Spinal cord (tissue), 10 donors: ENCODE results near the gene SERP2. TPM values are rescaled to one million over a fixed set of nuclear protein-coding genes. Genes with fewer than 3 reads are reported as not detected.

ENCODE experiments used
- DNase-seq, 6 donors: peaks; one replicate each; pipeline versions ENCODE4 v3.0.0 to v3.0.0-alpha.2; 2013 to 2015; ENCODE audit warnings: low spot score in 6 of 6, low read depth in 4 of 6
- H3K27ac ChIP-seq: one replicate; pipeline ENCODE4 v1.5.1; 2013; ENCODE audit warnings: low read depth, low read length, control low read depth
- H3K27me3 ChIP-seq: one replicate; pipeline ENCODE4 v1.6.1; 2013; ENCODE audit warnings: low read length; ENCODE audit not compliant: control insufficient read depth, insufficient read depth
- H3K36me3 ChIP-seq: one replicate; pipeline ENCODE4 v1.6.1; 2013; ENCODE audit warnings: low read length; ENCODE audit not compliant: control insufficient read depth, insufficient read depth
- H3K4me1 ChIP-seq: one replicate; pipeline ENCODE4 v1.6.1; 2013; ENCODE audit warnings: low read length; ENCODE audit not compliant: control insufficient read depth, insufficient read depth
- H3K4me3 ChIP-seq: one replicate; pipeline ENCODE4 v1.5.1; 2013; ENCODE audit warnings: low read depth, low read length, control low read depth
- H3K9me3 ChIP-seq: one replicate; pipeline ENCODE4 v1.6.1; 2013; ENCODE audit warnings: low read length; ENCODE audit not compliant: control insufficient read depth, insufficient read depth
- WGBS: methylation state at CpG from one replicate; pipeline ENCODE4 v1.1.5; 2013; ENCODE audit warnings: missing lambda C conversion rate; ENCODE audit not compliant: insufficient coverage; 5-methylcytosine and 5-hydroxymethylcytosine counted together
- polyA plus RNA-seq, 2 donors: library from polyadenylated mRNA; unstranded; fragments of 120-200 nt; gene quantifications; one replicate each; pipeline ENCODE4 v1.2.1, GENCODE V29; 2013; ENCODE audit not compliant: insufficient read length in 2 of 2
- total RNA-seq, 2 donors: library from RNA; depleted of rRNA in 1 of 2; stranded (reverse); fragments of 120-200 nt in 1 of 2; fragments of >200 nt in 1 of 2; gene quantifications; one replicate each; pipeline versions ENCODE4 v1.2.3 to v1.2.4, GENCODE V29; 2013 to 2014
- donor health status: healthy.

SERP2 gene
- total and polyA plus RNA-seq, 4 donors = 24.9 to 49.9 (median 38.1) TPM

DNA sequence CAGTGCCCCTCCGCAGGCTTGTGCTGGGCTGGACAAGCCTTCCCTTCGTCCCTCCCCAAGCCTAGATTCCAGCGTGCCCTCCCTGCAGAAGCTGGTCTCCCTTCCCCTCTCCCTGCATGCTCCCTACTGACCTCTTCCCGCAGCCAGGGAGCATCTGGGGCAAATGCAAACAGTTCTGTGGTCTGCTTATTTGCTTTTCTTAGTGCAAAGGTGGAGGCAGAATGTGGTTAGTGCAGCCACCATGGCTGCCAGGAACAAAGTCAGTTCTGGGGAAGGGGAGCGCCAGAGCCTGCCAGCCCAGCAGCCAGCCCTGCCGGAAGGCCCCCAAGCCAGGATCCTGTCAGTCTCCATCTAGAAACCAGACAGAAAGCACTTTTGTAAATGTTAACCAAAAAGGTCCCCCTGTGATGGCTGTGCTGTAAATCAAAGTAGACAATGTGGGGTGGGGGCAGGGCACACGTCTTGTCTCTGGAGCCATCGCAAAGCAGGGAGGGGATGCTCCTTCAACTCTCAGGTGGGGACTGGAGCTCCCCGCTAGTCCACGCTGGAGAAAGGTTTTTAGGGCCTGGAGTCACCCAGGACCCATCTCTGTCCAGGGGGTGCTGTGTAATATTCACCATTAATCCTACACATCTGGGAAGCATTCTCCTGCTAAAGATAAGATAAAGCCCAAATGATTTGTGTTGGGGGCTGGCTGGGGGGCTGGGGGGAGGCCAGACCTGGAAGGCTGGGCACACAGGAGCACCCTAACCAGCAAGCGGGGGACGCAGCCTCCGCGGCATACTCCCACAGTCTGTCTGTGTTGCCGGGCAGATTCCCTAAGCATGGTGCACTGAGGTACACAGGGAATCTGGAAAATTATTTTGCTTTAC, 30.9 kb downstream of the SERP2 start:
- peak in 2 of 6 donors; percentile 62 to 65 for DNase-seq
- no peaks in the 10 kb centered on the region for H3K36me3 ChIP-seq
- WGBS = 53% methylated on average over 9 of the region's 15 CpGs
- H3K27ac ChIP-seq = no peak overlapping the region
- no peaks in the 10 kb centered on the region for H3K27me3 ChIP-seq
- no peak overlapping the region for H3K4me3 ChIP-seq
- H3K4me1 ChIP-seq = peaks cover 30% of the 10 kb centered on the region
- no peaks in the 10 kb centered on the region for H3K9me3 ChIP-seq

DNA sequence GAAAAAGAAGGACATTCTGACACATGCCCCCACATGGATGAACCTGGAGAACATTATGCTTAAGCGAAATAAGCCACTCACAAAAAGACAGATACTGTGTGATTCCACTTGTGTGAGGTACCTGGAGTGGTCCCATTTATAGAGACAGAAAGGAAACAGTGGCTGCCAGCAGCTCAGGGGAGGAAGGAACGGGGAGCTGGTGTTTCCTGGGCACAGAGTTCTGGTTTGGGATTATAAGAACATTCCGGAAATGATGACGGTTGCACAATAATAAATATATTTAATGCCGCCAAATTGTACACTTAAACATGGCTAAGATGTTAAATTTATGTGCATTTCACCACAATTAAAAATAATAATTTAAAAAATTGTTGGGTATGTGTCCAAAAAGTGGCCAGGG, 33.0 kb downstream of the SERP2 start:
- H3K27me3 ChIP-seq = no peaks in the 10 kb centered on the region
- no peak overlapping the region for H3K4me3 ChIP-seq
- WGBS = no CpG with 5 or more reads among the region's 5 CpGs
- DNase-seq = no peak
- H3K27ac ChIP-seq = no peak overlapping the region
- peaks cover 30% of the 10 kb centered on the region for H3K4me1 ChIP-seq
- H3K9me3 ChIP-seq = no peaks in the 10 kb centered on the region
- no peaks in the 10 kb centered on the region for H3K36me3 ChIP-seq

DNA sequence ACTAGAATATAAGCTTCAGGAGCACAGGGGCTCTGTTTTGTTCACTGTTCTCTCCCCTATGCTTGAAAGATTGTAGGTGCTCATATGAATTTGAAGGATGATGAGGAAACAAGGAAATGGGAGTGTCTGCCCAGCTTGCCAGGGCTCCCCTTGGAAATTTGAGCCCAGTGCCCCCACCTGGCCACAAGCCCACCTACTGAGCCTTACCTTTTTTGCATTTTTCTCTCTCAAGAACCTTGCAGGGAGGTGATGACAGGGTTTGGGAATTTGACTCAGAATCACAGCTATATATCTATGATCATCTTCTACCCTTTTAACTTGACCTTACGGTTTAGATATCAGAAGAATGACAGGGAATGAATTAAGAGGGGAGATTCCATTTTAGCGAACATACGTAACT, 33.8 kb downstream of the SERP2 start:
- H3K36me3 ChIP-seq = no peaks in the 10 kb centered on the region
- DNase-seq = no peak
- no peak overlapping the region for H3K27ac ChIP-seq
- no peaks in the 10 kb centered on the region for H3K9me3 ChIP-seq
- peaks cover 30% of the 10 kb centered on the region for H3K4me1 ChIP-seq
- no peaks in the 10 kb centered on the region for H3K27me3 ChIP-seq
- H3K4me3 ChIP-seq = no peak overlapping the region
- WGBS = 86% methylated on average over 2 of the region's 3 CpGs

DNA sequence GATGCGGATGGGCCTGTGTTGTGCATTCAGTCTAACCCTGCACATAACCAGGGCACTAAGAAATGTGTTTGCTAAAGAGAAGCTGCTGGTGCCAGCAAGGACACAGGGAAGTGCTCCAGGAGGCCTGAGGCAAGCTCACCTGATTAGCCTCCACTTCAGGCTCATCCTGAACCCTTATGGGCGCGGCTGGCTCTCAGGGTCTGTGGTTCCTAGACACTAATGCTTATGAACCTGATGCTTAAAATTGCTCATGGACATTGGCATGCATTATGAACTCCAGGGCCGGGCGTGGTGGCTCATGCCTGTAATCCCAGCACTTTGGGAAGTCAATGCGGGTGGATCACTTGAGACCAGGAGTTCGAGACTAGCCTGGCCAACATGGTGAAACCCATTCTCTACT, 34.3 kb downstream of the SERP2 start:
- no peak overlapping the region for H3K4me3 ChIP-seq
- no peaks in the 10 kb centered on the region for H3K27me3 ChIP-seq
- no peak overlapping the region for H3K27ac ChIP-seq
- no peaks in the 10 kb centered on the region for H3K9me3 ChIP-seq
- H3K36me3 ChIP-seq = no peaks in the 10 kb centered on the region
- DNase-seq = no peak
- 95% methylated on average over 7 of the region's 7 CpGs for WGBS
- peaks cover 28% of the 10 kb centered on the region for H3K4me1 ChIP-seq

DNA sequence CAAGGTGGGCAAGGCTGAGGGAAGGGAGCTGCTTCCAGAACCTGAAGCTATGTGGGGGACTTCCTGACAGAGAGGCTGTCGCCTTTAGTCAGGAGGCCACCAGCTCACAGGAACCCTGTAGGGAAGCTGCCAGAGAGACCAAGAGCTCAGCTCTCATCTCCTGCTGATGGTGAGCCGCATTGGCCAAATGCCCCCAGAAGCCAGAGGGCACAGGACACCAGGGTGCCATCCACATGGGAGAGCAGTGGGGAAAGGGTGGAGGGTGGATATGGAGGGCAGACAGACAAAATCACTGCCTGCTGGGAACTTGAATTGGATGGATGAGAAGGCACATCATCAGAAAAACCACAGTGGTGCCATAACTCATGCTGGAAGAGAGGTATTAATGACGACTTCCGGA, 36.0 kb downstream of the SERP2 start:
- Histone ChIP-seq H3K27ac (no peak overlapping the region), H3K27me3 (no peaks in the 10 kb centered on the region), H3K4me1 (peaks cover 11% of the 10 kb centered on the region), H3K4me3 (no peak overlapping the region), H3K9me3 (no peaks in the 10 kb centered on the region), H3K36me3 (no peaks in the 10 kb centered on the region)
- DNase-seq = no peak
- 67% methylated on average over 4 of the region's 4 CpGs for WGBS

DNA sequence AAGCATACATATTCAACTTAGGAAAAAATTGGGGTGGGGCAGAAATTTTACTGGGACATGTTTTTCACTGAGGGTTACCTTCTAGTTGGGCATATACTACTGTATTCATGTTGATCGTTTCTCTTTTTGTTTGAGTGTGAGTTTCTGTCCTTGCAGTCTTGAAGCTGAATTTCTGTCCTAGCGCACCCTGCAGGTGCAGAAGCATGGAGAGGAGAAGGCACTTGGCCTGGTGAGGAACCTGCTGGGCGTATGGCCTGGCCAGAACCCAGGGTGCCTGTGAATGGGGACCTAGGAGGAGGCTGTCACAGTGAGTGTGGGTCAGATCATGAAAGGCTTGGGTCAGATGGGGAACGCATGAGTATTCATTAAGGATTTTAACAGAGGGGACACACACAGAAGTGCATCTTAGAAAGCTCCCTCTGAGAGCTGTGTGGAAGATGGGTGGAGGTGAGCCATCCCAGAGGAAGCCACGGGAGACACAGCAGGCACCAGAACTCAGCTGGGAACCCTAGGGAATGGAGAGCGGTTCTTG, 36.8 kb downstream of the SERP2 start:
- 87% methylated on average over 6 of the region's 6 CpGs for WGBS
- H3K9me3 ChIP-seq = no peaks in the 10 kb centered on the region
- H3K4me1 ChIP-seq = peaks cover 4% of the 10 kb centered on the region
- no peaks in the 10 kb centered on the region for H3K27me3 ChIP-seq
- no peaks in the 10 kb centered on the region for H3K36me3 ChIP-seq
- H3K27ac ChIP-seq = no peak overlapping the region
- DNase-seq = no peak
- no peak overlapping the region for H3K4me3 ChIP-seq

DNA sequence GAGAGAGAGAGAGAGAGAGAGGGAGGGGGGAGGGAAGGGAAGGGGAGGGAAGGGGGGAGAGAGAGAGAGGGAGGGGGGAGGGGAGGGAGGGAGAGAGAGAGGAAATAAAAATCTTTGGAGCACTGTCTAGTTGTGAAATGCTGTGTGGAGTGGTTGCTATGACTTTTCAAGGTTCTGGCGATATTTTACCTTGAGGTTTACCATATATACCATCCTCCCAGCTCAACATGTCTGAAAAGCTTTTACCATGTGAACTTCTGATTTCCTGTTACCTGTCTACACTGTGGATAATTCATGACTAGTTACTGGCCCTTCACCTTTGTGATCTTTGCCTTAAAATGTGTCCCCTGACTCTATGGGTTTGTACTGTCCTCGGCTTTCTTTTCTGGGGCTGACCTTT, 38.2 kb downstream of the SERP2 start:
- H3K27ac ChIP-seq = no peak overlapping the region
- no peaks in the 10 kb centered on the region for H3K36me3 ChIP-seq
- H3K9me3 ChIP-seq = no peaks in the 10 kb centered on the region
- no peak overlapping the region for H3K4me3 ChIP-seq
- H3K27me3 ChIP-seq = no peaks in the 10 kb centered on the region
- no peak for DNase-seq
- H3K4me1 ChIP-seq = no peaks in the 10 kb centered on the region
- 86% methylated on average over 1 of the region's 2 CpGs for WGBS

DNA sequence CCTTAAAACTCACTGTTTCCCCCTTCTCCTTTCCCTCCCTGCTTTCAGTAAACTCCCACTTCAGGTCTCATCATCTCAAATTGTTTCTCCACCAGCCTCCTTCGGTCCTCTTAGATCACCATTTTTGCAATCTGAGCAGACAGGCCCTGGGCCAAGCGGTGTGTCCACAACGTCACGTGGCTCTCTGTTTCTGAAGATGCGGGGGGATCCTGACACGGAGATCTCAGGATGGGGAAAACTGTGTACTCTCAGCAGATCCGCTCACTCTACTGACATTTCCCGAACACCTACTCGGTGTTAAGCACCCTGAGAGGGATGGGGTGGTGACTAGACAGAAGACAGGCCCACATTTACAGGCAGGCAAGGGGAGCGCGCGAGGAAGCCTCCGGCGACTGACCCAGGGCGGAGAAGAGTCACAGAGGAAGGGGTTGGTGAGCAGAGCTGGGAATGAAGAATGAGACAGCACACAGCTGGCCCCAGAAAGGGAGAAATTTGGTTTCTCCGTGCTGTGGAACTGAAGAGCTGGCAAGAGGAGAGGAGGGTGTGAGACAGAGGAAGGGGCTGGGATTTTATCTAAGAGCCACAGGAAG, 38.8 kb downstream of the SERP2 start:
- no peaks in the 10 kb centered on the region for H3K4me1 ChIP-seq
- no peaks in the 10 kb centered on the region for H3K36me3 ChIP-seq
- H3K27me3 ChIP-seq = no peaks in the 10 kb centered on the region
- no peak overlapping the region for H3K4me3 ChIP-seq
- DNase-seq = no peak
- 83% methylated on average over 15 of the region's 16 CpGs for WGBS
- no peak overlapping the region for H3K27ac ChIP-seq
- no peaks in the 10 kb centered on the region for H3K9me3 ChIP-seq

DNA sequence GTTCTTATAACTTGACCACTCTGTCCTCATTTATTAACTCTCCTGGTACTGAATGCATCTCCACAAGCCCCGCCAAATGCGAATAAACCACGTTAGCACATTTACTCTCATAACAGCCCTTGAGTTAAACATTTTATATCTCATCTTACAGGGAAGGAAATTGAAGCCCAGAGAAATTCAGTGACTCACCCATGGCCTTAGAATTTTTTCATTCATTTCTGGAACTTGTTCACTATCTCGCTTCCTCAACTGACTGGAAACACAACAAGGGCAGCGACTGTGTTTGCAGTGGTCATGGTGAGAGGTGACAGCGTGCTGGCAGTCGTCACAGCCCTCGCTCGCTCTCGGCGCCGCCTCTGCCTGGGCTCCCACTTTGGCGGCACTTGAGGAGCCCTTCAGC, 39.5 kb downstream of the SERP2 start:
- H3K36me3 ChIP-seq = no peaks in the 10 kb centered on the region
- WGBS = 97% methylated on average over 11 of the region's 13 CpGs
- no peaks in the 10 kb centered on the region for H3K4me1 ChIP-seq
- no peaks in the 10 kb centered on the region for H3K27me3 ChIP-seq
- H3K4me3 ChIP-seq = no peak overlapping the region
- no peaks in the 10 kb centered on the region for H3K9me3 ChIP-seq
- DNase-seq = no peak
- H3K27ac ChIP-seq = no peak overlapping the region

DNA sequence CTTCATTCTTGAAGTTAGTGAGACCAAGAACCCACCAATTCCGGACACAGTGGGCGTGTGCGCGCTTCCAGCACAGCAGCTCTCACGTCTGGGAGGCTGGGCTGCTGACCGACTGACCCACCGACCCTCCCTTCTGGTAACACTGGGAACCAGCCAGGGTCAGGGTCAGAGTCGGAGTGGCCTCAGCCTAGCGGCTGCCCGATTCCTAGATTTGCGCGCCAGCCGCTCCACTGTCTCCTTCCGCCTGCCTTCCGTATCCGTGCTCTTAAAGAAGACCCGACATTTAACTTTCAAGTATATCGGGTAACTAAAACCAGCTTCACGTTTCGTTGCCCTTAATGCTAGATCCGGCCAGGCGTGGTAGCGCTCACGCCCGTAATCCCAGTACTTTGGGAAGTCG, 41.1 kb downstream of the SERP2 start:
- Histone ChIP-seq H3K9me3 (no peaks in the 10 kb centered on the region), H3K36me3 (no peaks in the 10 kb centered on the region), H3K27me3 (no peaks in the 10 kb centered on the region), H3K4me1 (no peaks in the 10 kb centered on the region), H3K27ac (no peak overlapping the region), H3K4me3 (no peak overlapping the region)
- no peak for DNase-seq
- WGBS = 96% methylated on average over 26 of the region's 26 CpGs
